Tibial artery (tissue), 4 donors: ENCODE results near the gene CTIF.

Experiments used
- DNase-seq, 2 donors: peaks; one replicate each; pipeline ENCODE4 v3.0.0-alpha.2; 2019
- H3K27ac ChIP-seq, 2 donors: fragments of 200-600 bp; sonication (generic) in 1 of 2; 1 replicate in 1 of 2; 2 replicates in 1 of 2; pipeline ENCODE4 v1.5.1; 2018 to 2019; ENCODE audit warnings: mild to moderate bottlenecking in 1 of 2
- H3K27me3 ChIP-seq, 2 donors: fragments of 200-600 bp; sonication (generic) in 1 of 2; one replicate each; pipeline versions ENCODE4 v1.5.1 to v1.6.0; 2016 to 2019
- H3K36me3 ChIP-seq, 3 donors: fragments of 200-600 bp; sonication (generic) in 2 of 3; one replicate each; pipeline ENCODE4 v1.5.1; 2016 to 2019; ENCODE audit warnings: mild to moderate bottlenecking in 2 of 3
- H3K4me1 ChIP-seq, 4 donors: fragments of 200-600 bp; sonication (generic) in 2 of 4; 1 replicate in 3 of 4; 2 replicates in 1 of 4; pipeline ENCODE4 v1.5.1; 2016 to 2019
- H3K4me3 ChIP-seq, 2 donors: fragments of 200-600 bp; sonication (generic) in 1 of 2; 1 replicate in 1 of 2; 2 replicates in 1 of 2; pipeline ENCODE4 v1.5.1; 2018 to 2019; ENCODE audit warnings: mild to moderate bottlenecking in 2 of 2
- H3K9me3 ChIP-seq, 3 donors: fragments of 200-600 bp; sonication (generic) in 1 of 3; one replicate each; pipeline ENCODE4 v1.5.1; 2016 to 2019
- intact Hi-C: fragments of 100-400 bp; cut with DNase I; formaldehyde crosslinking; loops from one replicate; pipeline ENCODE4 v1.15.0; 2023; ENCODE audit warnings: low total_unique reads
- TF ChIP-seq, protein P1 (sequence below), 2 experiments: fragments of 200-600 bp in 1 of 2; fragments of 450-650 bp in 1 of 2; IDR thresholded peaks; one replicate each; pipeline ENCODE4 v1.5.1; 2017 to 2019; ENCODE audit warnings: antibody characterized with exemption in 2 of 2, mild to moderate bottlenecking in 1 of 2, moderate library complexity in 1 of 2

Gene CTIF

DNA sequence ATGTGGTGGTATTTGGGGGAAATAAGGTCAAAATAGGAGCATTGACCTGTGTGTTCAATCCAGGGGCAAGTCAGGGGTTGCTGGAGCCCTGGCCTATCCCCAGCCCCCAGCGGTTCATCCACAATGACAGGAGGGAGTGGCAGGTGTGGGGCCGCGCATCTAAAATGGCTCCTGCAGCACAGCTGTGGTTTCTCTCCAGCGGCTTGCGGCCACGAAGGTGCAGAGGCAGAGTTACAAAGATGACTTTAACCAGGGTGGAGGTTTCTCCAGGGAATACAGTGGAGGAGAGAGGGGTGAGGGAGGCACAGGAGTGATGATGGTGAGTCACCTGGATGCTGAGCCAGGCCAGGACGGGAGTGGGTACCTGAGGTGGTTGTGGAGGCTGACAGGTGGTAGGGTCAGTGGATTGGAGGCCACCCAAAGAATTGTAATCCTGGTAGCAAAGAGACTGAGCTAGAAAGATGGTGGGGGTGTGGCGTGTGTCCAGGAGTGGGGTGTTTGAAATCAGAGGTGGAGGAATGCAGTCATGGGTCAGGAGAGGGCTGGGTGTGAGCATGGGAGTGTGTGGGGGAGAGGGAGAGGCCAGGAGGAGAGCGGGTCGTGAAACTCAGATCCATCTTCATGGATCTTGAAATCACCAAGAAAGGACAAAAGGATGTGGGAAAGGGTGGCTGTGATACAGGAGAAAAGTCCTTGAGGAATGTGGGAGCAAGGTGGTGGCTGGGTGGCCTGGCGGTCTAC lies 83.2 kb downstream of the CTIF start:
- no peak for DNase-seq
- peak overlapping the region; percentile 69 to 78 for H3K27ac ChIP-seq
- TF ChIP-seq, protein P1, sequence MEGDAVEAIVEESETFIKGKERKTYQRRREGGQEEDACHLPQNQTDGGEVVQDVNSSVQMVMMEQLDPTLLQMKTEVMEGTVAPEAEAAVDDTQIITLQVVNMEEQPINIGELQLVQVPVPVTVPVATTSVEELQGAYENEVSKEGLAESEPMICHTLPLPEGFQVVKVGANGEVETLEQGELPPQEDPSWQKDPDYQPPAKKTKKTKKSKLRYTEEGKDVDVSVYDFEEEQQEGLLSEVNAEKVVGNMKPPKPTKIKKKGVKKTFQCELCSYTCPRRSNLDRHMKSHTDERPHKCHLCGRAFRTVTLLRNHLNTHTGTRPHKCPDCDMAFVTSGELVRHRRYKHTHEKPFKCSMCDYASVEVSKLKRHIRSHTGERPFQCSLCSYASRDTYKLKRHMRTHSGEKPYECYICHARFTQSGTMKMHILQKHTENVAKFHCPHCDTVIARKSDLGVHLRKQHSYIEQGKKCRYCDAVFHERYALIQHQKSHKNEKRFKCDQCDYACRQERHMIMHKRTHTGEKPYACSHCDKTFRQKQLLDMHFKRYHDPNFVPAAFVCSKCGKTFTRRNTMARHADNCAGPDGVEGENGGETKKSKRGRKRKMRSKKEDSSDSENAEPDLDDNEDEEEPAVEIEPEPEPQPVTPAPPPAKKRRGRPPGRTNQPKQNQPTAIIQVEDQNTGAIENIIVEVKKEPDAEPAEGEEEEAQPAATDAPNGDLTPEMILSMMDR (IDR thresholded peaks at IDR 0.05) = no peak
- H3K27me3 ChIP-seq = no peaks in the 10 kb centered on the region
- peaks cover 0 to 27% (median 17%) of the 10 kb centered on the region in 3 donors for H3K36me3 ChIP-seq
- no peaks in the 10 kb centered on the region for H3K9me3 ChIP-seq
- intact Hi-C loops = no loop called here
- no peak overlapping the region for H3K4me3 ChIP-seq
- H3K4me1 ChIP-seq = peaks cover 0 to 49% (median 36%) of the 10 kb centered on the region in 4 donors

DNA sequence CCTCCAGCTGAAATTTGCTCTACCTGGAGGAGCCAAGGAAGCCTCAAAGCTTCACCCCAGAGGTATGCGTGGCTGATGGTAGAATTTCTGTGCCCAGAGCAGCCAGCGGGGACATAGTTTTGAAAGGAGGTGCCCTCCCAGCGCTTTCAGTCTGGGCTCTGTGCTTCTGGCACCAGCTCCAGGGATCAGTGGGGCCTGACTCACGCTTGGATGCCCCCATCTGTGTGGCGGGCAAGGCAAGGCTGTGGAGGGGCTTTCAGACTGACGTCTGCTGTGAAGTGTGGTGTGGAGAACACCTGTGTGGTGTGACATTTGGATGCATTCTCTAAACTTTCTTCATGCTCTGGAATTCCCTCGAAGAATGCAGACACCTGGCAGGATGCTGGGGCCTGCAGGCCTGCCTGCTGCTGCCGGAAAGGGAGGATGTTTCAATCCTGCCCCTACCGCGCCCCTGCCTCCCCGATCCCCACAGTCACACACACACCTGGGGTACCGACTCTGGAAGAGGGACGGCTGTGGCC lies 84.1 kb downstream of the CTIF start:
- Histone ChIP-seq H3K27me3 (no peaks in the 10 kb centered on the region), H3K36me3 (peaks cover 0 to 27% (median 17%) of the 10 kb centered on the region in 3 donors), H3K9me3 (no peaks in the 10 kb centered on the region), H3K4me1 (peaks cover 0 to 39% (median 26%) of the 10 kb centered on the region in 4 donors), H3K4me3 (no peak overlapping the region), H3K27ac (peak overlapping the region; percentile 69 to 78)
- no peak for DNase-seq
- TF ChIP-seq, protein P1 (IDR thresholded peaks at IDR 0.05) = no peak
- intact Hi-C loops = no loop called here

DNA sequence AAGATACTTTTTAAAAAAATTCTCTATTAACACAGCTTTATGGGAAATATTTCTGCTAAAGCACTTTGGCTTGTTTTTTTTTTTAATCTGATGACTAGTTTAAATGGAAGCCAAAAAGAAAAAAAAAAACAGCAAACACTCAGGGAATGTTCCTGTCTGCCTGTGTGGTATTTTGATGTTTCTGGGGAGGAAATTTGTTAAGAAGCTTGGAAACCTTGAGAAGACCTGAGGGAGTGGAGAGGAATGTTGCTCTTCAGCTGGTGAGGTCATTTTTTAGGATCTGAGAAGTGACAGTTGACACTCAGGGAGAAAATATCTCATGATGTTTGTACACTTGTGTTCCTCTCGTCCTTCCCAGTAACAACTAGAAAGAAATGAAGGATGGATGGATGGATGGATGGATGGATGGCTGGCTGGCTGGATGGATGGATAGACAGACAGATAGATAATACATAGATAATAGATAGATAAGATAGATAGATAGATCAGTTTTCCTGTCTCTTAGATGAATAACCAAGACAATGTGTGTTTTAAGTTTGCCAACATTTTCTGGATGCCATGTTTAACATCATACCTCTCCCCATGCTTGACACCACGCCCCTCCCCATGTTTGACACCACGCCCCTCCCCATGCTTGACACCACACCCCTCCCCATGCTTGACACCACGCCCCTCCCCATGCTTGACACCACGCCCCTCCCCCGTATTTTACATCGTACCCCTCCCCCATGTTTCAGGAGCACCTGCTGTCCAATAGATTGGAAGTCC lies 84.8 kb downstream of the CTIF start:
- H3K4me1 ChIP-seq = peaks cover 0 to 33% (median 20%) of the 10 kb centered on the region in 4 donors
- H3K27me3 ChIP-seq = no peaks in the 10 kb centered on the region
- TF ChIP-seq, protein P1 (IDR thresholded peaks at IDR 0.05) = no peak
- H3K27ac ChIP-seq = peak overlapping the region; percentile 69 to 78
- no peak overlapping the region for H3K4me3 ChIP-seq
- no peaks in the 10 kb centered on the region for H3K9me3 ChIP-seq
- H3K36me3 ChIP-seq = peaks cover 0 to 28% (median 22%) of the 10 kb centered on the region in 3 donors
- no peak for DNase-seq
- intact Hi-C loops = no loop called here

DNA sequence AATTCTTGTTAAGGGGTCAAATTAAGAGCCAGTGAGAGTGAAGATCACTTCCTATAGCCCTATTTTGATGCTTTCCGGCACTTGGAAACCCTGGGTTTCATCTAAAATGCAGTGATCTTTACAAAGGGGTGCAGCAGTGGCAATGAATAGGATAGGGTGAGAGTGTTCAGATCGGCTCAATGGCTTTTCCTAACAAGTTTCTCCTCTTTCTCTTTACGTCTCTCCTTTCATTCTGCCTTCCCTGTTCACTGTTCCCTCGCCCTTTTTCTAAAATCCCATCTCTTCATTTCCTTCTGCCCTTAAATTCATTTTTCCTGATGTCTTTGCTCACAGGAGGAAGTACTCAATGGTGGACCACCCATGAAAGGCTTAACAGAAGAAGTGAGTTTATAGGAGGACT lies 86.0 kb downstream of the CTIF start:
- TF ChIP-seq, protein P1 (IDR thresholded peaks at IDR 0.05) = no peak
- H3K27me3 ChIP-seq = no peaks in the 10 kb centered on the region
- peaks cover 0 to 31% (median 21%) of the 10 kb centered on the region in 4 donors for H3K4me1 ChIP-seq
- peak overlapping the region; percentile 69 to 78 for H3K27ac ChIP-seq
- H3K36me3 ChIP-seq = peaks cover 0 to 27% (median 20%) of the 10 kb centered on the region in 3 donors
- no peak overlapping the region for H3K4me3 ChIP-seq
- H3K9me3 ChIP-seq = no peaks in the 10 kb centered on the region
- DNase-seq = no peak
- intact Hi-C loops = no loop called here

DNA sequence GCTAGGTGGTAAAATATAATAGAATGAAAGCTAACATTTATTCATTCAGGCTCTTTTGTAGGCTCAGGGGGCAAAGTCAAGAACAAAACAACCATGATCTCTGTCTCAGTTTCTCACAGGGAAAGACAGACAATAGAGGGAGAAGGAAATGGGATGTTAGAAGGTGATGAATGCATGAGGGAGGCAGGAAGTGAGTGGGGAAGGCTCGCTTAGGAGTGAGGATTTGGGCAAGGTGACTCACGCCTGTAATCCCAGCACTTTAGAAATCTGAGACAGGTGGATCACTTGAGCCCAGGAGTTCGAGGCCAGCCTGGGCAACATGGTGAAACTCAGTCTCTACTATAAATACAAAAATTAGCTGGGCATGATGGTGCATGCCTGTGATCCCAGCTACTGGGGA lies 88.4 kb downstream of the CTIF start:
- no peak overlapping the region for H3K4me3 ChIP-seq
- no peaks in the 10 kb centered on the region for H3K9me3 ChIP-seq
- H3K4me1 ChIP-seq = peaks cover 0 to 28% (median 21%) of the 10 kb centered on the region in 4 donors
- no peaks in the 10 kb centered on the region for H3K27me3 ChIP-seq
- H3K36me3 ChIP-seq = peaks cover 0 to 15% (median 13%) of the 10 kb centered on the region in 3 donors
- H3K27ac ChIP-seq = no peak overlapping the region
- peak in 1 of 2 donors; percentile 20 for DNase-seq
- TF ChIP-seq, protein P1 (IDR thresholded peaks at IDR 0.05) = no peak
- intact Hi-C loops = no loop called here
